Measurements from ENCODE around the gene RBPJL. TPM values are rescaled to one million over a fixed set of nuclear protein-coding genes. Genes with fewer than 3 reads are reported as not detected.

The RBPJL gene
- total and polyA plus RNA-seq, 2 of the 8 experiments (the other 6 are each of a cell fraction or from before 2014, with no cell fraction given), result 0.67 to 1.3 TPM

DNA sequence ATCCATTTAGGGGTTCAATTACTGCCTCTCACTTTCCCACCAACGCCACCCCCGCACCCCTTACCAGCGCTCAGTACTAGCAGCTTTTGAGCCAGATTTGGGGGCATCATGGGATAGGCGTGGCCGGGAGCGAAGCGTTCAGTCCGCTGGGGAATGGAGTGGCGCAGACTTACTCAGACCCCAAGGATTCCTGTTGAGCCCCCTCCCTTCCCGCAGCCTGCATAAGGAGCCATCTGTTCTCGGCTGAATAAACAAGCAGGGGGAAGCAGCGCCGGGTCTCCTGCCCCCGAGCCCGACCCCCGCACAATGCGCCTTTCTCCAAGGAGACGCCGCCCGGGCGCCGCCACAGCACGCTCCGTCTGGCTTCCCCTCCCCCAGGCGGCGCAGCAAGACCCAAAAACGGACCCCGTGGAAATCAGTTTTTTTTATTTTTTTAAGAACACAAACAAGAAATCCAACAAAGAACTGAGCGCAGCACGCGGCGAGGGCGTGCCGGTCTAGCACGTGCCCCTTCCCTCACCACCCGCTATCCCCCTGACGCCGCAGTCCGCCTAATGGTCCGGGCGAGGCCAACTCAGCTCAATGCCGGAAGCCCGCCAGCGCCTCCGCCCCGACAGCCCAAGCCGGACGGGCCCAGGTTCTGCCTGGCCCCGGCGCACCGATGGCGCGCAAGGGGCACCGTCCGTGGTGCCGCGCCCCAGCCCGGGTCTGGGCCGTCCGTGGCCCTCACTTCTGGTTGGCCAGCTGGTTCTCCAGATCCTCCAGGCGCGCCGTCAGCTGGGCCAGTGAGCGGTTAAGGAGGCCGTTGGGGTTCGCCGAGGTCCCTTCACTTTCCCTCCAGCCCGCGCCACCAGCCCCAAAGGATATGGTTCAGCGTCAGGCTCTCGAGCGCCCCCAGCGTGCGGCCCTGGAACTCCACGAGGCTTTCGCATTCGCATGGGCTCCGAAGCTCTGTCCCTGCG lies 13.3 kb upstream of the RBPJL start (continued):
- TF ChIP-seq RFX5 (IDR thresholded peaks at IDR 0.05; ENCODE audit: borderline replicate concordance, low read depth, low read length) (no peak), RAD21 (IDR thresholded peaks at IDR 0.05 in 1 of 2, conservative IDR thresholded peaks at IDR 0.05 in 1 of 2; ENCODE audit: low read depth in 2 of 2, low read length in 2 of 2) (peak; percentile 37 to 50), GTF2F1 (IDR thresholded peaks at IDR 0.05; ENCODE audit: borderline replicate concordance, low read depth, low read length) (no peak; the same call in none of the 2 replicates), POLR2A (IDR thresholded peaks at IDR 0.05; ENCODE audit: control extremely low read depth in 1 of 2, low read depth in 2 of 2, low read length in 2 of 2) (peak in 1 of 2 experiments; percentile 76; a peak in 2 of 3 replicates), EGR1 (IDR thresholded peaks at IDR 0.05; ENCODE audit: borderline replicate concordance, low read depth, low read length) (no peak), HDAC6 (IDR thresholded peaks at IDR 0.05; ENCODE audit: low read depth, low read length) (no peak), POLR2AphosphoS5 (IDR thresholded peaks at IDR 0.05; ENCODE audit: low read depth, low read length) (peak; percentile 52; the same call in 1 of the 2 replicates), SIRT6 (IDR thresholded peaks at IDR 0.05; ENCODE audit: low read length) (no peak), NRF1 (IDR thresholded peaks at IDR 0.05; ENCODE audit: low read depth, low read length) (no peak)
- TF ChIP-seq, protein P1, sequence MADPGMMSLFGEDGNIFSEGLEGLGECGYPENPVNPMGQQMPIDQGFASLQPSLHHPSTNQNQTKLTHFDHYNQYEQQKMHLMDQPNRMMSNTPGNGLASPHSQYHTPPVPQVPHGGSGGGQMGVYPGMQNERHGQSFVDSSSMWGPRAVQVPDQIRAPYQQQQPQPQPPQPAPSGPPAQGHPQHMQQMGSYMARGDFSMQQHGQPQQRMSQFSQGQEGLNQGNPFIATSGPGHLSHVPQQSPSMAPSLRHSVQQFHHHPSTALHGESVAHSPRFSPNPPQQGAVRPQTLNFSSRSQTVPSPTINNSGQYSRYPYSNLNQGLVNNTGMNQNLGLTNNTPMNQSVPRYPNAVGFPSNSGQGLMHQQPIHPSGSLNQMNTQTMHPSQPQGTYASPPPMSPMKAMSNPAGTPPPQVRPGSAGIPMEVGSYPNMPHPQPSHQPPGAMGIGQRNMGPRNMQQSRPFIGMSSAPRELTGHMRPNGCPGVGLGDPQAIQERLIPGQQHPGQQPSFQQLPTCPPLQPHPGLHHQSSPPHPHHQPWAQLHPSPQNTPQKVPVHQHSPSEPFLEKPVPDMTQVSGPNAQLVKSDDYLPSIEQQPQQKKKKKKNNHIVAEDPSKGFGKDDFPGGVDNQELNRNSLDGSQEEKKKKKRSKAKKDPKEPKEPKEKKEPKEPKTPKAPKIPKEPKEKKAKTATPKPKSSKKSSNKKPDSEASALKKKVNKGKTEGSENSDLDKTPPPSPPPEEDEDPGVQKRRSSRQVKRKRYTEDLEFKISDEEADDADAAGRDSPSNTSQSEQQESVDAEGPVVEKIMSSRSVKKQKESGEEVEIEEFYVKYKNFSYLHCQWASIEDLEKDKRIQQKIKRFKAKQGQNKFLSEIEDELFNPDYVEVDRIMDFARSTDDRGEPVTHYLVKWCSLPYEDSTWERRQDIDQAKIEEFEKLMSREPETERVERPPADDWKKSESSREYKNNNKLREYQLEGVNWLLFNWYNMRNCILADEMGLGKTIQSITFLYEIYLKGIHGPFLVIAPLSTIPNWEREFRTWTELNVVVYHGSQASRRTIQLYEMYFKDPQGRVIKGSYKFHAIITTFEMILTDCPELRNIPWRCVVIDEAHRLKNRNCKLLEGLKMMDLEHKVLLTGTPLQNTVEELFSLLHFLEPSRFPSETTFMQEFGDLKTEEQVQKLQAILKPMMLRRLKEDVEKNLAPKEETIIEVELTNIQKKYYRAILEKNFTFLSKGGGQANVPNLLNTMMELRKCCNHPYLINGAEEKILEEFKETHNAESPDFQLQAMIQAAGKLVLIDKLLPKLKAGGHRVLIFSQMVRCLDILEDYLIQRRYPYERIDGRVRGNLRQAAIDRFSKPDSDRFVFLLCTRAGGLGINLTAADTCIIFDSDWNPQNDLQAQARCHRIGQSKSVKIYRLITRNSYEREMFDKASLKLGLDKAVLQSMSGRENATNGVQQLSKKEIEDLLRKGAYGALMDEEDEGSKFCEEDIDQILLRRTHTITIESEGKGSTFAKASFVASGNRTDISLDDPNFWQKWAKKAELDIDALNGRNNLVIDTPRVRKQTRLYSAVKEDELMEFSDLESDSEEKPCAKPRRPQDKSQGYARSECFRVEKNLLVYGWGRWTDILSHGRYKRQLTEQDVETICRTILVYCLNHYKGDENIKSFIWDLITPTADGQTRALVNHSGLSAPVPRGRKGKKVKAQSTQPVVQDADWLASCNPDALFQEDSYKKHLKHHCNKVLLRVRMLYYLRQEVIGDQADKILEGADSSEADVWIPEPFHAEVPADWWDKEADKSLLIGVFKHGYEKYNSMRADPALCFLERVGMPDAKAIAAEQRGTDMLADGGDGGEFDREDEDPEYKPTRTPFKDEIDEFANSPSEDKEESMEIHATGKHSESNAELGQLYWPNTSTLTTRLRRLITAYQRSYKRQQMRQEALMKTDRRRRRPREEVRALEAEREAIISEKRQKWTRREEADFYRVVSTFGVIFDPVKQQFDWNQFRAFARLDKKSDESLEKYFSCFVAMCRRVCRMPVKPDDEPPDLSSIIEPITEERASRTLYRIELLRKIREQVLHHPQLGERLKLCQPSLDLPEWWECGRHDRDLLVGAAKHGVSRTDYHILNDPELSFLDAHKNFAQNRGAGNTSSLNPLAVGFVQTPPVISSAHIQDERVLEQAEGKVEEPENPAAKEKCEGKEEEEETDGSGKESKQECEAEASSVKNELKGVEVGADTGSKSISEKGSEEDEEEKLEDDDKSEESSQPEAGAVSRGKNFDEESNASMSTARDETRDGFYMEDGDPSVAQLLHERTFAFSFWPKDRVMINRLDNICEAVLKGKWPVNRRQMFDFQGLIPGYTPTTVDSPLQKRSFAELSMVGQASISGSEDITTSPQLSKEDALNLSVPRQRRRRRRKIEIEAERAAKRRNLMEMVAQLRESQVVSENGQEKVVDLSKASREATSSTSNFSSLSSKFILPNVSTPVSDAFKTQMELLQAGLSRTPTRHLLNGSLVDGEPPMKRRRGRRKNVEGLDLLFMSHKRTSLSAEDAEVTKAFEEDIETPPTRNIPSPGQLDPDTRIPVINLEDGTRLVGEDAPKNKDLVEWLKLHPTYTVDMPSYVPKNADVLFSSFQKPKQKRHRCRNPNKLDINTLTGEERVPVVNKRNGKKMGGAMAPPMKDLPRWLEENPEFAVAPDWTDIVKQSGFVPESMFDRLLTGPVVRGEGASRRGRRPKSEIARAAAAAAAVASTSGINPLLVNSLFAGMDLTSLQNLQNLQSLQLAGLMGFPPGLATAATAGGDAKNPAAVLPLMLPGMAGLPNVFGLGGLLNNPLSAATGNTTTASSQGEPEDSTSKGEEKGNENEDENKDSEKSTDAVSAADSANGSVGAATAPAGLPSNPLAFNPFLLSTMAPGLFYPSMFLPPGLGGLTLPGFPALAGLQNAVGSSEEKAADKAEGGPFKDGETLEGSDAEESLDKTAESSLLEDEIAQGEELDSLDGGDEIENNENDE (IDR thresholded peaks at IDR 0.05; ENCODE audit: insufficient replicate concordance, low read length), result no peak
